ENCODE data around the gene STAT3.
"Not testable (repeated sequence)": the region's sequence is repeated elsewhere in the genome, so short reads cannot be mapped to it uniquely, and the experiment has no call there.

STAT3 gene

GRCh38 chr17:42409523-42410318, 21.5 kb upstream of the STAT3 start:
- DNase-seq (ENCODE audit: low read depth in 2 of 2) = no peak

GRCh38 chr17:42408061-42408460, 19.8 kb upstream of the STAT3 start:
- DNase-seq (ENCODE audit: low read depth in 2 of 2) = no peak

- peak; percentile 34 to 47 for DNase-seq (ENCODE audit: low read depth in 2 of 2)
Observed at GRCh38 chr17:42407289-42407836, 19.1 kb upstream of the STAT3 start.

GRCh38 chr17:42406615-42407288, 18.5 kb upstream of the STAT3 start:
- DNase-seq (ENCODE audit: low read depth in 2 of 2) = no peak

- peak; percentile 58 to 81 for DNase-seq (ENCODE audit: low read depth in 2 of 2)
Observed at GRCh38 chr17:42405963-42406495, 17.8 kb upstream of the STAT3 start.

DNA sequence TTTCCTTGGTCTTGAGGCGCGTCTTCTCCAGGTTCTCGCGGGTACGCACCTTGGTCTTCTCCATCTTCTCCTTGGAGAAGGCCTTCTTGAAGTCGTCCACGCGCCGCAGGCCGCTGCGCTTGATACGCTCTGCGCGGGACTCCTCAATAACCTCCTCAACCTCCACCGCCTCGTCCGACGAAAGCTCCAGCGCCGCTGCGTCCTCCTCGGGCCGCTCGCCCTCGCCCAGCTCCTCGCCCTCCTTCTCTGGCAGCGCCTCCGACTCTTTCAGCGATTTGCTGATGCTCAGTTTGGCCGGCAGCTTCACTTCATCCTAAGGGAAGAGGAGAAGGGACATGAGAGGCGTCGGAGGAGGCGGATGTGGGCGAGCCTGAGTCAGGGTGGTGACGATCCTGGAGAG, 16.8 kb upstream of the STAT3 start:
- no peak for DNase-seq (ENCODE audit: low read depth in 2 of 2)

- DNase-seq (ENCODE audit: low read depth in 2 of 2) = no peak
Observed at GRCh38 chr17:42404326-42405055, 16.2 kb upstream of the STAT3 start.

- DNase-seq (ENCODE audit: low read depth in 2 of 2) = peak; percentile 25 to 57
Observed at GRCh38 chr17:42403150-42403549, 14.9 kb upstream of the STAT3 start.

- DNase-seq (ENCODE audit: low read depth in 2 of 2) = no peak
Observed at GRCh38 chr17:42402117-42402516, 13.9 kb upstream of the STAT3 start.

DNA sequence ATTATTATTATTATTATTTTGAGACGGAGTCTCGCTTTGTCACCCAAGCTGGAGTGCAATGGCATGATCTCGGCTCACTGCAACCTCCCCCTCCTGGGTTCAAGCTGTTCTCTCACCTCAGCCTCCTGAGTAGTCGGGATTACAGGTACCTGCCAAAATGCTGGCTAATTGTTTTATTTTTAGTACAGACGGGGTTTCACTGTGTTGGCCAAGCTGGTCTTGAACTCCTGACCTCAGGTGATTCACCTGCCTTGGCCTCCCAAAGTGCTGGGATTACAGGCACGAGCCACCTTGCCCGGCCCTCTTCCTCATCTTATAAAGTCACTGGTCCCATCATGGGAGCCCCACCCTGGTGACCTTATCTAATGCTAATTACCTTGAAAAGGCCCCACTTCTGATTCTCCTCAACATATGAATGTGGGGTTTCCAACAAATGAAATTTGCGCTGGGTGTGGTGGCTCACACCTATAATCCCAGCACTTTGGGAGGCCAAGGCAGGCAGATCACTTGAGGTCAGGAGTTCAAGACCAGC, 12.7 kb upstream of the STAT3 start:
- not testable (repeated sequence) for DNase-seq (ENCODE audit: low read depth in 2 of 2)

DNA sequence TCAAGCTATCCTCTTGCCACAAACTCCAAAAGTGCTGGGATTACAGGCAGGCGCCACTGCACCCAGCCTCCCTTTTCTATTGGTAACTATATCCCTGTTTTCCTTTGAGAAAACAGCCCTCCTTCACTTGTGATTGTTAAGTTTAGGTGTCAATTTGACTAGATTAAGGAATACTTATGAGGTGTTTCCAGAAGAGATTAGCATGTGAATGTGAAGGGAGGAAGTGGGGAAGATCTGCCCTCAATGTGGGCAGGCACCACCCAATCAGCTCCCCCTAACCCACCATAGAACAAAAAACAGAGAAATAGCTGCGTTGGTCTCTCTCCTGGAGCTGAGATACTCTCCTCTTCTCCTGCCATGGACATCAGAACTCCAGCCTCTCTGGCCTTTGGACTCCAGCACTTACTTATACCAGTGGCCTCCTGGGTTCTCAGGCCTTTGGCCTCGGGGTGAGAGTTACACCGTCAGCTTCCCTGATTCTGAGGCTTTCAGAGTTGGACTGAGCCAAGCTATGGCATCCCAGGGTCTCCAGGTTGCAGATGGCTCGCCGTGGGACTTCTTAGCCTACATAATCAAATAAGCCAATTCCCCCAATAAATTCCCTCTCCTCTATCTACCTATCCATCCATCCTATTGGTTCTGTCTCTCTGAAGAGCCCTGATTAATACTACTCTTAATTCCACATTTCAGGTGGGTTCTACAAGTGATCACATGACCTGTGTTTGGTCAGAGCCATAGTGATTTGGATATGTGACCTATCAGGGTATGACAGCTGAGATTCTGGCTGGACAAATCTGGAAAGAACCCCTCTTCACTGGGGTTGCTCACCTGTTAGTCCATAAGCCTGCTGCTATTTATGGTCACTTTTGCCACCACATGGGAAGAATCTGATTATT, 12.0 kb upstream of the STAT3 start:
- no peak for DNase-seq (ENCODE audit: low read depth in 2 of 2)

GRCh38 chr17:42399121-42399520, 10.9 kb upstream of the STAT3 start:
- DNase-seq (ENCODE audit: low read depth in 2 of 2) = no peak

DNA sequence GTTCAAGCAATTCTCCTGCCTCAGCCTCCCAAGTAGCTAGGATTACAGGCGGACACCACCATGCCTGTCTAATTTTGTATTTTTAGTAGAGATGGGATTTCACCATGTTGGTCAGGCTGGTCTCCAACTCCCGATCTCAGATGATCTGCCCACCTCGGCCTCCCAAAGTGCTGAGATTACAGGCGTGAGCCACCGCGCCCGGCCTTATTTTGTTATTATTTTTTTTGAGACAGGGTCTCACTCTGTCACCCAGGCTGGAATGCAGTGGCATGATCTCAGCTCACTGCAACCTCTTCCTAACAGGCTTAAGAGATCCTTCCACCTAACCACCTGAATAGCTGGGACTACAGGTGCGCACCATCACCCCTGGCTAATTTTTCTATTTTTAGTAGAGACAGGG, 7.4 kb upstream of the STAT3 start:
- not testable (repeated sequence) for DNase-seq (ENCODE audit: low read depth in 2 of 2)

- no peak for DNase-seq (ENCODE audit: low read depth in 2 of 2)
Observed at GRCh38 chr17:42394838-42395237, 6.6 kb upstream of the STAT3 start.

GRCh38 chr17:42392692-42393415, 4.6 kb upstream of the STAT3 start:
- no peak for DNase-seq (ENCODE audit: low read depth in 2 of 2)

DNA sequence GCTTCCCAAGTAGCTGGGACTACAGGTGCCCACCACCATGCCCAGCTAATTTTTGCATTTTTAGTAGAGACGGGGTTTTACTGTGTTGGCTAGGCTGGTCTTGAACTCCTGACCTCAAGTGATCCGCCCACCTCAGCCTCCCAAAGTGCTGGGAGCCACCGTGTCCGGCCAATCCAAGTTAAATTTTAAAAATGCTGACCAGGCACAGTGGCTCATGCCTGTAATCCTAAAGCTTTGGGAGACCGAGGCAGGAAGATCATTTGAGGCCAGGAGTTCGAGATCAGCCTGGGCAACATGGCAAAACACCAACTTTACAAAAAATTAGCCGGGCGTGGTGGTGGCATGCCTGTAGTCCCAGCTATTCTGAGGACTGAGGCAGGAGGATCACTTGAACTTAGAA, 3.2 kb upstream of the STAT3 start:
- not testable (repeated sequence) for DNase-seq (ENCODE audit: low read depth in 2 of 2)

DNA sequence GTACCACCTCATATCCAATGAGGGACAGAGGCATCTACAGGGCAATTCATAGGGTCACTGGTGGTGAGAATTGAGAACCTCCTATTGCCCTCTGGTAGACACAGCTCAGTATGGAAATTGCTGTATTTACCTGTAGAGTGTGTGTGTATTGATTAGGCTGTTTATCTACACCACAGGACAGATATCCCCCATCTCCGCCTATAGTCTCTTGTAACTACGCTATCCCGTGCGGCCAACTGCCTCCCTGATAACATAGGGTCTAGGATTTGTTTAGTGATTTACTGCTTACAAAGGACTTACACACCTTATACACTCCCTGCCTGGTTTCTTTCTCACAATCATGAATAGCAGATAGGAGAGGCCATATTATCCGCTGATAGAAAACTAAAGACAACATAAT, 1.7 kb upstream of the STAT3 start:
- DNase-seq (ENCODE audit: low read depth in 2 of 2) = no peak

GRCh38 chr17:42389135-42389417, 834 bp upstream of the STAT3 start:
- no peak for DNase-seq (ENCODE audit: low read depth in 2 of 2)

DNA sequence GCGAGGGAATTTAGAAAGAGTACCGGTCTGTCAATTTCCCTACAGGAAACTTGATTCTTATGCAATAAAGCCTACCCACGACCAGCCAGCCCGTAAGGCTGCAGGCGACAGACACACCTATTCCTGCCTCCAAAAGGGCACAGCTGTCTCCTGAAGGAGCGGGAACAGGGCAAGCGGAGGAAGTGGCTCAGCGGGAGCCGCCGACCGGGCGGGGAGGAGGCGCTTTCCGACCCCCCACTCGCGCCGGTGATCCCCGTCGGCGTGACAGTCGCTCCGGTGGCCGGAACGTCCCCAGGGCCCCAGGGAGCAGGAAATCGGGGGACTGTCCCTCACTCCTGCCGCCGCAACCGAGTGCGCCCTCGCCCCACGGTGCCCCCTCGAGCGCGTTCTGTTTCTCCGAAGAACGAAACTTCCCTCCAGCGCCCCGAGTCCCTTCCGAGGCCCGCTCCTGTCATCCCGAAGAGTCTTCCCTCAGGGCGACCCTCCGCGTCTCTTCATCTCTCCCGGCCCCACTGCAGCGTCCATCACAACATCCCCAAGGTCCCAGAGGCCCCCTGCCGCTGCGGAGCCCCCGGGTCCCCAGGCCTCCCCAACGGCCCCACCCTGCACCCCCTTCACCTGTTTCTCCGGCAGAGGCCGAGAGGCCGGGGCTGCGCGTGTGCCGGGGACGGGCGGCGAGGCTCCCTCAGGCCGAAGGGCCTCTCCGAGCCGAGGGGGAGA, 421 bp downstream of the STAT3 start:
- peak in 1 of 2 donors; percentile 4 for DNase-seq (ENCODE audit: low read depth in 2 of 2)
